HG03045 (cell line): Measurements from ENCODE around the gene TRIM61.
"Not testable (repeated sequence)": the region's sequence is repeated elsewhere in the genome, so short reads cannot be mapped to it uniquely, and the experiment has no call there.

Source experiments
- ATAC-seq: cut with Tn5 transposase; IDR thresholded peaks from one replicate; pipeline ENCODE4 v1.9.1; 2021; ENCODE audit warnings: mild to moderate bottlenecking, moderate library complexity; ENCODE audit not compliant: unreplicated experiment

Gene TRIM61

DNA sequence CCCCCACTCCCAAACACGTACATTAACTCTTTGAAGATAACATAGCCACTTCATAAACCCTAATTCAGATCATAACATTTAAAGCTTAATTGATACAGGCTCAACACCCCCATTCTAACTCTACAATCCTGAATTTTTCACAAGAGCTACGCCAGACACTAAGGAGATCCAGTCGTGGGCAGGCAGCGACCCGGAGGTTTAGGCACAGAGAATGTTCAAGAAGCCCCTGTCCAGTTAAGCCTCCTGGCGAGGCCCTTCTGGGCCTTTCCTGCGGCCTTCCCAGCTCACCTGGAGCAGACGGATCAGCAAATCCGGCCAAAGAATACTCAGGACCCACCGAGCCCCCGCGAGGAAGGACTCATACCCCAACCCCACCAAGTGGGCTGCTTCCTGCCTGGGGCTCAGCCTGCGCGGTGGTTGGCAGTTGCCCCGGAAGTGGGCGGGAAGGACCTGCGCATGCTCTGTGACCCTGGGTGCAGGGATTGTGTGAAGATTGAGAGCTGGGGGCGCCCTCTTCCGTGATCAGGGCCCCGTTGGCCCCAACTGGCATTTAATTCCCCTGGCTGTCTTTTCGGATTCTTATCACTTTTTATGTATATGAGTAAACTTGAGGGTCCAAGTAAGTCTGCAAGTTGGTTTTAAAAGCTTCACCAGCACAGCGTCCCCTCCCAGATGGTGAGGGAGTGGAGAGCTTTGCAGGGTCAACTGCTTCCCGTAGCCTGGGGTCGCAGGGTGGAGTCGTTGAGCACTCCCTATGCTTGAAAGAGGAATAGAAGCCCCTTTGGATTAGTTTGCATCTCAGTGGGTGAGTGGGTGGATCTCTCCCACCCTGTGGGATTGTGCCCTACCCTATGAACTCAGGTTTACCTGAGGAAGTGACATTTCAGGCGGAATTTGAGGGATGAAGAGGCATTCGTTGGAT lies at the start of gene TRIM61:
Gene TRIM61 (minus strand): TSS at position 415 of the 922 bp plus-strand sequence. CDS start 7,655 bp downstream, outside the sequence.
- peak; percentile 100 for ATAC-seq

DNA sequence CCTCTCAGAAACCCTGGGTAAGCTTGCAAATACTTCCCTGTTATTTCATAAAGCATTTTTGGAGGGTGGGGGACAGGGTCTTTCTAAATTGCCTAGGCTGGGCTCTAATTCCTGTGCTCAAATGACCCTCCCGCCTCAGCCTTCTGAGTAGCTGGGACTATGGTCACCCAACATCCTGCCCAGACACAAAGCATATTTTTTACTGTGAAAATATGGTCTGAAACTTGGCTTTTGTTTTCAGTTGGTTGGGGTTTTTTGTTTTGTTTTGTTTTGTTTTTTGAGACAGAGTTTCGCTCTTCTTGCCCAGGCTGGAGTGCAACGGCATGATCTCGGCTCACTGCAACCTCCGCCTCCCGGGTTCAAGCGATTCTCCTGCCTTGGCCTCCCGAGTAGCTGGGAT lies 48.3 kb upstream of the TRIM61 start:
- not testable (repeated sequence) for ATAC-seq

DNA sequence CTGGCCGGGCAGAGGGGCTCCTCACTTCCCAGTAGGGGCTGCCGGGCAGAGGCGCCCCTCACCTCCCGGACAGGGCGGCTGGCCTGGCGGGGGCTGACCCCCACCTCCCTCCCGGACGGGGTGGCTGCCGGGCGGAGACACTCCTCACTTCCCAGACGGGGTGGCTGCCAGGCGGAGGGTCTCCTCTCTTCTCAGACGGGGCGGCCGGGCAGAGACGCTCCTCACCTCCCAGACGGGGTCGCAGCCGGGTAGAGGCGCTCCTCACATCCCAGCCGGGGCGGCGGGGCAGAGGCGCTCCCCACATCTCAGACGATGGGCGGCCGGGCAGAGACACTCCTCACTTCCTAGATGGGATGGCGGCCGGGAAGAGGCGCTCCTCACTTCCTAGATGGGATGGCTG lies 42.5 kb upstream of the TRIM61 start:
- not testable (repeated sequence) for ATAC-seq

DNA sequence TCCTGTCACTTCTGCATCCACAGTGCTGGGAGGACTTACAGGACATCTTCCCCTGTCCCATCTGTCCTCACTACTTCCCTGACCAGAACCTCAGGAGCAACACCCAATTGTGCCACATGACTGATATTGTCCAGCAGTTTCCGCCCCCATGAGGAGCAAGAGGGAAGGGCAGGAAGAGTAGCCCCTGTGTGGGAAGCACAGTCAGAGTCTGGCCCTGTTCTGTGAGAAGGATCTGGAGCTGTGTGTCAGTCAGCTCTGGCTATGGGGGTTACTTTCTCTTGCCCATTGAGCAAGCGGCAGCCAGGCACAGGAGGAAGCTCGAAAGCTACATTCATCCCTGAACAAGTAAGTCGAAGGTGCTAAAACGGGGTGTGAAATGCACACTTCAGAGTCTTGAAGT lies 39.5 kb upstream of the TRIM61 start:
- ATAC-seq = no peak

DNA sequence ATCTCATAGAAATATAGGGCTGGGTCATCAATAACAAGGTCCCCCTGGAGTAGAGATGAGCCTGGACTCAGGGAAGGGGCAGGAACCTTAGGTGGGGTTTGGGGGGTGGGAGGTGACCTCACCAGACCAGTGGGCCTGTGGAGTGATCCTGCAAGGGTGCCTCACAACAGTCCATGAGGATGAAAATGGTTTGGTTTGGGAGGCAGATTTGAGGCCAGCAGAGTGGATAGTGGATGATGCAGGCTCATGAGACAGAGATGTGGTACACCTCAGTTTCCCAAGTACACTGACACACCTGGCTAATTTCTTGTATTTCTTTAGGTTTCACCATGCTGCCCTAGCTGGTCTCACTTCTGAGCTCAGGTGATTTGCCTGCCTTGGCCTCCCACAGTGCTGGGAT lies 36.2 kb upstream of the TRIM61 start:
- ATAC-seq = no peak

DNA sequence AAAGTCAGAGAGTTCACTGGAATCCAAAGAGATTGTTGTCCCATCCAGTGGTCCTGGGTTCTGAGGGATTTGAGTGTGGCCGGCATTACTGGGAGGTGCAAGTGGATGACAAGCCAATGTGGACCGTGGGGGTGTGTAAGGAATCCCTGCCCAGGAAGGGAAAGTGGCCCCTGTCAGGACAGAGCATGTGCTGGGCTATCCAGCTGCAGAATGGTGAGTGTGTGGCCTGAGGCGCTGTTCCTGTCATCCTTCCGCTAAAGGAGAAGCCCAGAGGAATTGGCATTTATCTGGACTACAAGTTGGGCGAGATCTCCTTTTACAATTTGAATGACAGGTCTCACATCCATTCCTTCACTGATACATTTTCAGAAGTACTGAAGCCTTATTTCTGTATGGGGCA lies 33.9 kb upstream of the TRIM61 start:
- no peak for ATAC-seq

DNA sequence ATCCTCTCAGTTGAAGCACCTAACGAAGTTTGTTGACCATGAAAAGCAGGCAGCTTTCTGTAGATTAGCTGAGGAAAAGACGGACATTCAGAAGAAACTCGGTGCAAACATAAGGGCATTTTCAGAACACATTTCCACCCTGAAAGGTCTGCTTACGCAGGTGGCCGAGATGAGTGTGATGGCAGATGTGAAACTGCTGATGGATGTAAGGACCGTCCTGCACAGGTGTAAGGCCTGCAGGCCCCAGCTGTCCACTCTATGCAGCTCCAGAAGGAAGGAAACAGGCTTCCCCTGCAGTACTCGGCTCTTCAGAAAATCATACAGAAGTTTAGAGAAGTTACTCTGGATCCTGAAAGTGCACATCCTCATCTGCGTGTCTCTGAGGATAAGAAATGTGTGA lies 33.5 kb upstream of the TRIM61 start:
- ATAC-seq = no peak

DNA sequence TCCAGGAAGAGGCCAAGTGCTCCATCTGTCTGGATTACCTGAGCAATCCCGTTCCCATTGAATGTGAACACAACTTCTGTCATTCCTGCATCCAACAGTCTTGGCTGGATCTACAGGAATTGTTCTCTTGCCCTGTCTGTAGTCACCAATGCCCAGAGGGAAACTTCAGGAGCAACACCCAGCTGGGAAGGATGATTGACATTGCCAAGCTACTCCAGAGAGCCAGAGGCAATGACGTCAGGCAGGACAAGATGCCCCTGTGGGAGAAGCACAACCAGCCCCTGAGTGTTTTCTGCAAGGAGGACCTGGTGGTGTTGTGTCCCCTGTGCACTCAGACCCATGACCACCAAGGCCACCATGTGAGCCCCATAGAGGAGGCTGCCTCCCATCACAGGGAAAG lies 33.0 kb upstream of the TRIM61 start:
- ATAC-seq = no peak

DNA sequence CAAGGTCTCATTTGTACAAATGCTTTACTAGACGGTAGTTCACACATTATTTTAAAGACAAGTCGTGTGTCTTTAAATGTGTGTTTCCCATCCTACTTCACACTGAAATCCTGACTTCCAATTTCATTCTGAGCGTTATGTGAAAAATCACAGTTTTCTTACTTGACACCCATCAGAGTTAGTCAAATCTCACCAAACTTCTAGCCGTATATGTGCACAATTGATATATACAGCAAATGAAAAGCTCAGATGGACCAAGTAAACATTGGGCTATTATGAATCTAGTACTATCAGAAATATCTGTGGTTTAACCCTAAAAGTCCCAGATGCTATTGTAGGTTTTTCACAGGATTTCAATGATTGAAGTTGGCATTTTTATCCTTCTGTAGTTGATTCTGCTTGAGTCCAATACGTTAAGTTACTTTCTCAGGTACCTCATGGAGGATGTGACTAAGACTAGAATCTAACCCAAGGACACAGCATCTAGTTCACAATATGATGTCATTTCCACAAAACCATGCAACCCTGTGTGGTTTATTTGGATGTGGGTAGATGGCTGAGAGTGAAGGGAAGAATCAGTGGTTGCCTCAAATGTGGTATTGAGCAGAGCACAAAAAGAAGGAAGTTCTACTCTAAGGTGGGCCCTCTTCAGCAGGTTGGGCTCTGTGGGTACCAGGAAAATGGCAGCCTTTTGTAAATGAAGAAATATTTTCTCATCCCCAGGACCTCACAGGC lies 32.2 kb upstream of the TRIM61 start:
- no peak for ATAC-seq

DNA sequence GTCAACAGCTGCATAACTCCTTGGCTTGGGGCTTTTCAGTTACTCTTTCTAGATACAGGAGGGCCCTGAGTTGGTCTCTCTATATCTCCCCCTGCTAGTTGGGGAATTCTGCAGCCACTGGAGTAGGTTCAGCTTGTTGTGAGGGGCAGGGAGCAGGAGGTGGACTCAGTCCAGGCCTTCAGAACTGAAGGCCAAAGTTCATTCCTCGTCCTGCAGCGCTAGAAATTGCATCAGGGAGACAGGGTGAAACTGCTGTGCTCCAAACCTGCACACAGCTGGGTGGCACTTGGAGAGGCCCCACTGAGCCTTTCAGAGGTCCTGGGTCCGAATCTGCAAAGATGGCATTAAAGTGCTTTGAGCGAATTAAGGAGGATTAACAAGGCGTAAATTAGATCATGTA lies 29.4 kb upstream of the TRIM61 start:
- ATAC-seq = no peak

DNA sequence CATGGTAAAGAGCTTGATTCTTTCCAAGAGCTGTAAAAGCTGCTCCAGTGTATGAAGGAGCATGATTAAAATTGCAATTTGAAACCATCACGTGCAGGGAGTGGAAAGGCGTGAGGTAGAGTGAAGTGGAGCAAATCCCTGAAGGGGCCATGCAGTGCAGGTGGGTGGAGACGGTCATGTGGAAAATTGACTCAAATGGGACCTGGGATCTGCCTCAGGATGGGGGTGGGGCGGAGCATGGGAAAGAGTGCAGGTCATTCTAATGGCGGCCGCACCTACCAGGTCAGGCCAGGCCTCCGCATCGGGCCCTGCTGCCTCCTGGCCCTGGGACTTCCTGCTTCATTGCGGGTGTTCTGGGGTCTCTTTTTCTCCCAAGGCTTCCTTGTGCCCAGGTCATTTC lies 29.0 kb upstream of the TRIM61 start:
- ATAC-seq = no peak

DNA sequence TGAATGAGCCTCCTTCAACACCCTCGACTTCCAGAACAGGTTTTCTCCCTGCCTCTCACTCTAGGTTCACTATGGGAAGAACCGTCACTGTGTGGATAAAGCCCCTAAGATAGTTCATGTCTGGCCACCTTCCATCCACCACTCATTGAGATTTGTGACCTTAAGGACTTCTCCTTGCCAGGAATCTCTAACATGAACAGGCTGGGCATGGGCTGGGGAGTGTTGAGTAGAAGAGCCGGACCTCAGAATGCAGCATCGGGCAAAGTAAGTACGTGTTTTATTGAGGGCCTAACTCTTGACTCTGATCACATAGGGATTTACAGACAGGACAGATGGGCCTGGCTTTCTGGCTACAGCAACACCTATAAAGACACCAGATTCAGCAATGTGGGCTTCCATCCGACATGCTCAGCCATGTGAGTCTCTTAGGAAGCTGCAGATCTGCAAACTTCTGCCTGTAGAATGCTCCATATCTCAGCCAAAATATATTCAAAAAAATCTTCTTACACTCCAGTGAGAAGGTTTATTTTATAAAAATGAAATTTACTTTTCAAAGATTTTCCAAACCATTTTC lies 28.0 kb upstream of the TRIM61 start:
- no peak for ATAC-seq

DNA sequence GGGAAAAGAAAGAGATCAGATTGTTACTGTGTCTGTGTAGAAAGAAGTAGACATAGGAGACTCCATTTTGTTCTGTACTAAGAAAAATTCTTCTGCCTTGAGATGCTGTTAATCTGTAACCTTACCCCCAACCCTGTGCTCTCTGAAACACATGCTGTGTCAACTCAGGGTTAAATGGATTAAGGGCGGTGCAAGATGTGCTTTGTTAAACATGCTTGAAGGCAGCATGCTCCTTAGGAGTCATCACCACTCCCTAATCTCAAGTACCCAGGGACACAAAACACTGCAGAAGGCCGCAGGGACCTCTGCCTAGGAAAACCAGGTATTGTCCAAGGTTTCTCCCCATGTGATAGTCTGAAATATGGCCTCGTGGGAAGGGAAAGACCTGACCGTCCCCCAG lies 24.5 kb upstream of the TRIM61 start:
- not testable (repeated sequence) for ATAC-seq

DNA sequence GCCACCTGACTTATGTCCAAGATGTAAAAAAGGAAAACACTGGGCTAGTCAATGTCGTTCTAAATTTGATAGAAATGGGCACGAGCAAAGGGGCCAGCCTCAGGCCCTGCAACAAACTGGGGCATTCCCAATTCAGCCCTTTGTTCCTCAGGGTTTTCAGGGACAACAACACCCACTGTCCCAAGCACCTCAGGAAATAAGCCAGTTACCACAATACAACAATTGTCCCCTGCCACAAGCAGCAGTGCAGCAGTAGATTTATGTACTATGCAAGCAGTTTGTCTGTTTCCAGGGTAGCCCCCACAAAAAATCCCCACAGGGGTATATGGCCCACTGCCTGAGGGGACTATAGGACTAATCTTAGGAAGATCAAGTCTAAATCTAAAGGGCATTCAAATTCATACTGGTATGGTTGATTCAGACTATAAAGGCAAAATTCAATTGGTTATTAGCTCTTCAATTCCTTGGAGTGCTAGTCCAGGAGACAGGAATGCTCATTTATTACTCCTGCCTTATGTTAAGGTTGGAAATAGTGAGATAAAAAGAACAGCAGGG lies 21.1 kb upstream of the TRIM61 start:
- not testable (repeated sequence) for ATAC-seq

DNA sequence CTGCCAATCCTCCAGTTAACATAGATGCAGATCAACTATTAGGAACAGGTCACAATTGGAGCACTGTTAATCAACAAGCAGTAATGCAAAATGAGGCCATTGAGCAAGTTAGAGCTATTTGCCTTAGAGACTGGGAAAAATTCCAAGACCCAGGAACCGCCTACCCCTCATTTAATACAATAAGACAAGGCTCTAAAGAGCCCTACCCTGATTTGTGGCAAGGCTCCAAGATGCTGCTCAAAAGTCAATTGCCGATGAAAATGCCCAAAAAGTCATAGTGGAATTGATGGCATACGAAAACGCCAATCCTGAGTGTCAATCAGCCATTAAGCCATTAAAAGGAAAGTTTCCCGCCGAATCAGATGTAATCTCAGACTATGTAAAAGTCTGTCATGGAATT lies 20.5 kb upstream of the TRIM61 start:
- no peak for ATAC-seq

DNA sequence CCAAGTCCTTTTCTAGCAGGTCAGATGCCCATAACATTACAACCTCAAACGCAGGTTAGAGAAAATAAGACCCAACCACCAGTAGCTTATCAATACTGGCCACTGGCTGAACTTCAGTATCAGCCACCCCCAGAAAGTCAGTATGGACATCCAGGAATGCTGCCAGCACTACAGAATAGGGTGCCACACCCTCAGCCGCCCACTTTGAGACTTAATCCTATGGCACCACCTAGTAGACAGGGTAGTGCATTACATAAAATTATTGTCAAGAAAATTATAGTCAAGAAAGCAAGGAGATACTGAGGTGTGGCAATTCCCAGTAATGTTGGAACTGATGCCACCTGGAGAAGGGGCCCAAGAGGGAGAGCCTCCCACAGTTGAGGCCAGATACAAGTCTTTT lies 19.9 kb upstream of the TRIM61 start:
- no peak for ATAC-seq

DNA sequence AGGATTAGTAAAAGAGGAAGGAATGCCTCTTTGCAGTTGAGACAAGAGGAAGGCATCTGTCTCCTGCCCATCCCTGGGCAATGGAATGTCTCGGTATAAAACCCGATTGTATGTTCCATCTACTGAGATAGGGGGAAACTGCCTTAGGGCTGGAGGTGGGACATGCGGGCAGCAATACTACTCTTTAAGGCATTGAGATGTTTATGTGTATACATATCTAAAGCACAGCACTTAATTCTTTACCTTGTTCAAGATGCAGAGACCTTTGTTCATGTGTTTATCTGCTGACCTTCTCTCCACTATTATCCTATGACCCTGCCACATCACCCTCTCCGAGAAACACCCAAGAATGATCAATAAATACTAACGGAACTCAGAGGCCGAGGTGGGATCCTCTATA lies 18.7 kb upstream of the TRIM61 start:
- ATAC-seq = not testable (repeated sequence)

DNA sequence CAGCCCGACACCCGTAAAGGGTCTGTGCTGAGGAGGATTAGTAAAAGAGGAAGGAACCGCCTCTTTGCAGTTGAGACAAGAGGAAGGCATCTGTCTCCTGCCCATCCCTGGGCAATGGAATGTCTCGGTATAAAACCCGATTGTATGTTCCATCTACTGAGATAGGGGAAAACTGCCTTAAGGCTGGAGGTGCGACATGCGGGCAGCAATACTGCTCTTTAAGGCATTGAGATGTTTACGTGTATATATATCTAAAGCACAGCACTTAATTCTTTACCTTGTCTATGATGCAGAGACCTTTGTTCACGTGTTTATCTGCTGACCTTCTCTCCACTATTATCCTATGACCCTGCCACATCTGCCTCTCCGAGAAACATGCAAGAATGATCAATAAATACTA lies 13.3 kb upstream of the TRIM61 start:
- not testable (repeated sequence) for ATAC-seq

DNA sequence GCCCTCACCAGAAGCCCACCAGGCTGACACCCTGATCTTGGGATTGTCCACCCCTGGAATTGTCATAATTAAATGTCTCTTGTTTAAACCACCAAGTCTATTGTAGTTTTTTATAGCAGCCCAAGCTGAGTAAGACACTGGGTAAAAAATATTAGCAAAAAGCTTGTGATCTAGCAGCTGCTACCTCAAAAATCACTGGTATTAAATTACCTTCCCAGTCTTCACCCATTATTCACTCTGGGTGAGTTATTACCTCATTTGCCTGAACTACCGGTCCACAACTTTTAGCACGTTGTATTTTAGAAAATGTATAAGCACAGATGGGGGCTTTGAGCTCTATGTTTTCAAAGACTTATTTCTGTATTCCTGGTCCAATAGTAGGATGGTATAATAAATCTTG lies 12.0 kb upstream of the TRIM61 start:
- ATAC-seq = no peak

DNA sequence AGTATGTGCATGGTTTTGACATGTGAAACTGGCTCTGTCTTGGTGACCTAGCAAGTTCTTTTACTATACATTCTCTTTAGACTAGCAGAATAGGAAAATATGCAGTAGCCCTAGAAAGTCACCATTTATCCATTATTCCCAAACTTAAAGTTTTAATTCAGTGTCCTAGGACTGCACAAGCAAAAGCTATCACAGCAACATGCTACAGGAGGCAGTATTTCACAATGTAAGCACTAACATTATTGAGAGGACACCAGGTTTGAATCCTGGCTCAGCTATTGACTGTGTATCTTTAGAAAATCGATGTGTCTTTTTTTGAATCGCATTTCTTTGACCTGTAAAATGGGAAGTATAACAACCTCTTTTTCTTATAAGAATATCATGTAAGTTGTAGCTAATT lies 5.5 kb downstream of the TRIM61 start:
- ATAC-seq = not testable (repeated sequence)

DNA sequence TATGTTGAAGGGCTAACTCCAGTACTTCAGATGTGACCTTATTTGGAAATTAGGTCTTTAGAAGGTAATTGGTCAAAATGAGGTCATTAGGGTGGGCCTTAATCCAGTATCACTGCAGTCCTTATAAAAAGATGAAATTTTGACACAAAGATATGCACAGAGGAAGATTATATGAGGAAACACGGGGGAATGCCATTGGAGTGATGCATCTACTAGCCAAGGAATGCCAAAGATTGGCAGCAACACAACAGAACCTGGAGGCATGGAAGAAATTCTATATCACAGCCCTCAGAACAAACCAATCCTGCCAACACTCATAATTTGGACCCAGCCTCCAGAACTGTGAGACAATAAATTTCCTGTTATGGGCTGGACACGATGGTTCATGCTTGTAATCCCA lies 17.6 kb downstream of the TRIM61 start:
- ATAC-seq = no peak
